ENCODE results near the gene QPCTL. TPM values are rescaled to one million over a fixed set of nuclear protein-coding genes. Genes with fewer than 3 reads are reported as not detected.

QPCTL gene
- total and polyA plus RNA-seq, 2 of the 4 experiments (the other 2 are of a cell fraction) = 6.6 to 11.5 TPM

DNA sequence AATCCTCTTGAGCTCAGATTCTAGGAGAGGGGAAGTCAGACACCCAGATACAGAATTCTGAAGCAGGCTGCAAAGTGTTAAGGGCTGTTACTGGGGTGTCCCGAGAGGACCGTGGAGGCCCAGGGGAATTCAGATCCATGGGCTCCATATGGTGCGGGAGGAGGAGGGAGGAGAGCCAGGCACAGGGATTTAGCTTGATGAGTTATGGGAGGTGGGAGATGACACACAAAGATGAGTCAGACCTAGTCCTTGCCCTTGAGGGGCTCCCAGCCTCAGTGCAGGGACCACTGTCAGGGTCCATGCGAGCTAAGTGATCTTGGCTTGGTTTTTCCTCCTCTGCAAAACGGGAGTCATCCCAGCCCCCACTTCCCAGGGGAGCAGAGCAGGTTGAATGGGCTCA lies 38.8 kb upstream of the QPCTL start:
- H3K56ac ChIP-seq (ENCODE audit: extremely low read depth, insufficient read depth, low read length) = no peak overlapping the region
- no peak for ATAC-seq (ENCODE audit: low read depth)
- H4K91ac ChIP-seq (ENCODE audit: insufficient read depth, low read depth, low read length) = no peak overlapping the region
- H2BK15ac ChIP-seq (ENCODE audit: low read depth, low read length) = no peak overlapping the region
- H3K9ac ChIP-seq (ENCODE audit: low read depth, low read length) = no peak overlapping the region
- dilution Hi-C loops (cut with HindIII; ENCODE audit: low sequenced_read_pairs, unreplicated experiment) (no loop called here), intact Hi-C loops (cut with micrococcal nuclease) (no loop called here), in situ Hi-C loops (cut with MboI; ENCODE audit: low sequenced_read_pairs) (no loop called here)
- H2BK20ac ChIP-seq (ENCODE audit: low read depth, low read length) = no peak overlapping the region
- H4K8ac ChIP-seq (ENCODE audit: low read depth in 2 of 2, low read length in 2 of 2) = no peak overlapping the region
- no peak overlapping the region for H2AK9ac ChIP-seq (replicated peaks; ENCODE audit: low read depth, low read length, poor library complexity)
- H4K20me1 ChIP-seq (ENCODE audit: insufficient read depth, low read length) = no peaks in the 10 kb centered on the region; the same call in 1 of the 2 replicates
- no peak overlapping the region for H3K4me3 ChIP-seq (ENCODE audit: insufficient read depth, low read depth, low read length)
- TF ChIP-seq, protein P1, sequence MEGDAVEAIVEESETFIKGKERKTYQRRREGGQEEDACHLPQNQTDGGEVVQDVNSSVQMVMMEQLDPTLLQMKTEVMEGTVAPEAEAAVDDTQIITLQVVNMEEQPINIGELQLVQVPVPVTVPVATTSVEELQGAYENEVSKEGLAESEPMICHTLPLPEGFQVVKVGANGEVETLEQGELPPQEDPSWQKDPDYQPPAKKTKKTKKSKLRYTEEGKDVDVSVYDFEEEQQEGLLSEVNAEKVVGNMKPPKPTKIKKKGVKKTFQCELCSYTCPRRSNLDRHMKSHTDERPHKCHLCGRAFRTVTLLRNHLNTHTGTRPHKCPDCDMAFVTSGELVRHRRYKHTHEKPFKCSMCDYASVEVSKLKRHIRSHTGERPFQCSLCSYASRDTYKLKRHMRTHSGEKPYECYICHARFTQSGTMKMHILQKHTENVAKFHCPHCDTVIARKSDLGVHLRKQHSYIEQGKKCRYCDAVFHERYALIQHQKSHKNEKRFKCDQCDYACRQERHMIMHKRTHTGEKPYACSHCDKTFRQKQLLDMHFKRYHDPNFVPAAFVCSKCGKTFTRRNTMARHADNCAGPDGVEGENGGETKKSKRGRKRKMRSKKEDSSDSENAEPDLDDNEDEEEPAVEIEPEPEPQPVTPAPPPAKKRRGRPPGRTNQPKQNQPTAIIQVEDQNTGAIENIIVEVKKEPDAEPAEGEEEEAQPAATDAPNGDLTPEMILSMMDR (conservative IDR thresholded peaks at IDR 0.05; ENCODE audit: low read depth, low read length) = no peak
- TF ChIP-seq POLR2A (IDR thresholded peaks at IDR 0.05; ENCODE audit: low read depth, low read length) (no peak), BHLHE40 (IDR thresholded peaks at IDR 0.05; ENCODE audit: low read depth, low read length) (no peak), SMC3 (IDR thresholded peaks at IDR 0.05; ENCODE audit: low read depth, low read length) (no peak), FOS (IDR thresholded peaks at IDR 0.05; ENCODE audit: low read depth, low read length) (no peak), RCOR1 (IDR thresholded peaks at IDR 0.05; ENCODE audit: insufficient replicate concordance, low read length) (no peak), CEBPB (IDR thresholded peaks at IDR 0.05; ENCODE audit: low read depth, low read length) (no peak), NFE2L2 (IDR thresholded peaks at IDR 0.05; ENCODE audit: low read depth, low read length) (no peak), RAD21 (IDR thresholded peaks at IDR 0.05; ENCODE audit: low read length) (no peak), RFX5 (IDR thresholded peaks at IDR 0.05; ENCODE audit: low read depth, low read length) (no peak), MAZ (IDR thresholded peaks at IDR 0.05; ENCODE audit: borderline replicate concordance, low read depth, low read length) (no peak), MAFK (IDR thresholded peaks at IDR 0.05; ENCODE audit: low read depth, low read length) (no peak), CHD1 (IDR thresholded peaks at IDR 0.05; ENCODE audit: low read depth, low read length) (no peak), MXI1 (IDR thresholded peaks at IDR 0.05; ENCODE audit: borderline replicate concordance, low read depth, low read length) (no peak)
- TF ChIP-seq, protein P2, sequence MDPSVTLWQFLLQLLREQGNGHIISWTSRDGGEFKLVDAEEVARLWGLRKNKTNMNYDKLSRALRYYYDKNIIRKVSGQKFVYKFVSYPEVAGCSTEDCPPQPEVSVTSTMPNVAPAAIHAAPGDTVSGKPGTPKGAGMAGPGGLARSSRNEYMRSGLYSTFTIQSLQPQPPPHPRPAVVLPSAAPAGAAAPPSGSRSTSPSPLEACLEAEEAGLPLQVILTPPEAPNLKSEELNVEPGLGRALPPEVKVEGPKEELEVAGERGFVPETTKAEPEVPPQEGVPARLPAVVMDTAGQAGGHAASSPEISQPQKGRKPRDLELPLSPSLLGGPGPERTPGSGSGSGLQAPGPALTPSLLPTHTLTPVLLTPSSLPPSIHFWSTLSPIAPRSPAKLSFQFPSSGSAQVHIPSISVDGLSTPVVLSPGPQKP (IDR thresholded peaks at IDR 0.05; ENCODE audit: borderline replicate concordance, low read depth, low read length) = no peak
- TF ChIP-seq, protein P3, sequence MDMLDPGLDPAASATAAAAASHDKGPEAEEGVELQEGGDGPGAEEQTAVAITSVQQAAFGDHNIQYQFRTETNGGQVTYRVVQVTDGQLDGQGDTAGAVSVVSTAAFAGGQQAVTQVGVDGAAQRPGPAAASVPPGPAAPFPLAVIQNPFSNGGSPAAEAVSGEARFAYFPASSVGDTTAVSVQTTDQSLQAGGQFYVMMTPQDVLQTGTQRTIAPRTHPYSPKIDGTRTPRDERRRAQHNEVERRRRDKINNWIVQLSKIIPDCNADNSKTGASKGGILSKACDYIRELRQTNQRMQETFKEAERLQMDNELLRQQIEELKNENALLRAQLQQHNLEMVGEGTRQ (IDR thresholded peaks at IDR 0.05; ENCODE audit: low read depth, low read length) = no peak
- POLR2A ChIA-PET (ENCODE audit: unreplicated experiment) = no interaction called here
- WGBS, 2 experiments (ENCODE audit: extremely low coverage in 2 of 2, insufficient read length in 1 of 2) = 80% methylated on average over 1 of the region's 5 CpGs; no CpG with 5 or more reads in 1 of the 2 experiments
- H3K14ac ChIP-seq (replicated peaks; ENCODE audit: low read depth, low read length) = no peak overlapping the region
- H3K27me3 ChIP-seq (ENCODE audit: control insufficient read depth, insufficient read depth, low read length) = peaks cover 7% of the 10 kb centered on the region
- H3K79me1 ChIP-seq (ENCODE audit: low read depth in 1 of 2, low read length in 2 of 2) = no peaks in the 10 kb centered on the region
- no peaks in the 10 kb centered on the region for H3K9me3 ChIP-seq (ENCODE audit: control insufficient read depth, insufficient read depth, low read length)
- no peak for DNase-seq
- H3K4me1 ChIP-seq (ENCODE audit: control insufficient read depth, insufficient read depth, low read length) = no peaks in the 10 kb centered on the region
- H3K27ac ChIP-seq (ENCODE audit: insufficient read depth, low read length) = no peak overlapping the region
- no peaks in the 10 kb centered on the region for H3K9me1 ChIP-seq (ENCODE audit: insufficient read depth, low read length)
- no TSS peak for BruUV-seq (replicated peaks)
- CTCF ChIA-PET = no interaction called here
- H2AFZ ChIP-seq (replicated peaks; ENCODE audit: low read length, poor library complexity) = no peak overlapping the region
- H3K4me2 ChIP-seq (ENCODE audit: low read depth, low read length) = no peak overlapping the region
- H3K23ac ChIP-seq (ENCODE audit: low read depth, low read length) = no peak overlapping the region
- H3K36me3 ChIP-seq (ENCODE audit: control insufficient read depth, insufficient read depth, low read length) = no peaks in the 10 kb centered on the region
- no peak overlapping the region for H2BK5ac ChIP-seq (ENCODE audit: low read depth, low read length, poor library complexity, severe bottlenecking)
- no peak overlapping the region for H2BK120ac ChIP-seq (ENCODE audit: low read depth, low read length)
- H3K18ac ChIP-seq (ENCODE audit: low read depth, low read length) = no peak overlapping the region
- no peak overlapping the region for H3K4ac ChIP-seq (ENCODE audit: low read depth, low read length)
- H4K5ac ChIP-seq (ENCODE audit: low read depth, low read length) = no peak overlapping the region
- H2AK5ac ChIP-seq (ENCODE audit: low read depth, low read length) = no peak overlapping the region

All from IMR-90 (cell line).